AG04450 (cell line): Measurements from ENCODE around the gene AKIRIN2. TPM values are rescaled to one million over a fixed set of nuclear protein-coding genes. Genes with fewer than 3 reads are reported as not detected.
"Not testable (repeated sequence)": the region's sequence is repeated elsewhere in the genome, so short reads cannot be mapped to it uniquely, and the experiment has no call there.

Source experiments
- CTCF ChIA-PET: fragments of 300-600, 350-600 bp; formaldehyde crosslinking; extraction: SDS; loops from one replicate; lab custom pipeline; 2022; ENCODE audit warnings: antibody characterized with exemption, inconsistent platforms; lab: Charles Lee
- POLR2A ChIA-PET: fragments of 350-600 bp; formaldehyde crosslinking; extraction: SDS; loops from one replicate; lab custom pipeline; 2021; ENCODE audit warnings: antibody characterized with exemption, inconsistent platforms; lab: Yijun Ruan, JAX
- DNase-seq: peaks from one replicate; pipeline ENCODE4 v3.0.0-alpha.2; 2011; ENCODE audit warnings: low read depth, low spot score
- H3K27ac ChIP-seq: one replicate; pipeline ENCODE4 v1.5.1; 2012; ENCODE audit warnings: low read depth, low read length, control low read depth
- H3K27me3 ChIP-seq: one replicate; pipeline ENCODE4 v1.6.0; 2012; ENCODE audit warnings: low read length; ENCODE audit not compliant: control insufficient read depth, insufficient read depth
- H3K4me3 ChIP-seq: 2 replicates; pipeline ENCODE4 v1.5.1; 2011; ENCODE audit warnings: mild to moderate bottlenecking, low read depth, low read length, control low read depth
- H3K9me3 ChIP-seq: 2 replicates; pipeline ENCODE4 v1.5.1; 2012; ENCODE audit warnings: low read length; ENCODE audit not compliant: control insufficient read depth, insufficient read depth
- CTCF ChIP-seq: IDR thresholded peaks from 2 replicates; pipeline ENCODE4 v1.5.1; 2011; ENCODE audit warnings: low read depth, low read length, control low read depth, inconsistent platforms
- polyA plus RNA-seq: library from polyadenylated mRNA; depleted of rRNA; stranded (reverse); fragments of >200 nt; gene quantifications from 2 replicates; pipeline ENCODE4 v1.2.3, GENCODE V29; 2011

Gene AKIRIN2
- polyA plus RNA-seq, 1 experiment, result 30.4 TPM

DNA sequence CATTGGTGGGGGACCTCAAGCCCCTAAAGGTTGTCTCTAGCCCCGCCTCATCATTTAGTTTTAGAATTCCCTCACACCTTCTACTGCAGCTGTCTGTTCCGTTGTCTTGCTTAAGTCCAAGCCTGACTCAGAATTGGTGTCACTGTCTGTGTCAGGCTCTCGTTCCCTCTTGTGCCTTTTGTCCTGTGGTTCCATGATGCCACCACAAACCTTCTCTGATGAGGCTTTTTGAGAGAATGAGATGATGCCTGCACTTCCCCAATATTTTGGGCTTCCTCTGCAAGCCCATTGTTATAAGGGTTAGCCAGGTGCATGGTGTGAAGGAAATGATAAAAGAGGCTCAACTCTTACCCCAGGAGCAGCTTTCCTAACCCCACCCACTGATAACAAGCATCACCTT is 8.1 kb upstream of the AKIRIN2 start:
- Histone ChIP-seq H3K4me3 (no peak overlapping the region), H3K9me3 (no peaks in the 10 kb centered on the region), H3K27ac (no peak overlapping the region), H3K27me3 (no peaks in the 10 kb centered on the region)
- TF ChIP-seq CTCF, result no peak
- DNase-seq, result no peak
- ChIA-PET CTCF (no interaction called here), POLR2A (no interaction called here)

GRCh38 chr6:87708581-87709427 is 6.8 kb upstream of the AKIRIN2 start:
- DNase-seq, H3K27me3 ChIP-seq, H3K27ac ChIP-seq, H3K9me3 ChIP-seq, H3K4me3 ChIP-seq, POLR2A ChIA-PET: not testable (repeated sequence)
- CTCF ChIA-PET, result interaction anchor here (0.7 kb wide), 1 partner anchor 63 kb away, joined by 6 read pairs; no protein-coding TSS in a partner anchor

DNA sequence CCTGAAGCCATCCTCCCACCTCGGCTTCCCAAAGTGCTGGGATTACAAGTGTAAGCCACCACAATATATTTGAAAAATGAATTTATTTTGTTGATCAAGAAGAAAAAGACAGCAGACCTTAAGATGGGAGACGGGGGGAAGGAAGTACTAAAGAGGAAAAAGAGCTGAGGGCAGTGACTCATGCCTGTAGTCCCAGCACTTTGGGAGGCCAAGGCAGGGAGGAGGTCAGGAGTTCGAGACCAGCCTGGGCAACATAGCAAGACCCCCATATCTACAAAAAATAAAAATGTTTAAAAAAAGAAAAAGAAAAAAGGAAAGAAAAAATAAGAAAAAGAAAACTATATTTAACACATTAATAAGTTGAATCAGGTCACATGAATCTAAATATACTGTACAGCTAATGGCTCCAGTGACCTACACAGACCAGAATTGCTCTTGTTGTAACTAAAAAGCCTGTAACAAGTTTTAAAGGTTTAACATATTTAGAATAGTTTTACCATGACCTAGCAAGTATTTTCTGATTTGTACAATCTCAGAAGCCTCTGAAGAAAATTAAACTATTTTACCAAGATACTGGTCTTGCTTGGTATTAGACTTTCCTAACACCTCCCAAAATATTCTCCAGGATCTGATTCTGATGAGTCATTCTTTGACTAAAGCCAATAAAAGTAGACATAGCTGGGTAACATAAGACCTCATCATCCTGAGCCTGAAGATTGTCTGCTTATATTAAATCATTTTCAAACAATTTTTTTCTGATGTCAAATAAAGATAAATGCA is 4.3 kb upstream of the AKIRIN2 start:
- ChIA-PET CTCF (interaction anchor here (0.8 to 1.6 kb wide), 2 partner anchors 125 to 298 kb away, joined by 3 to 4 read pairs; partner anchors contain the start of gene CFAP206), POLR2A (interaction anchor here (0.5 to 1.5 kb wide), 5 partner anchors 14 to 90 kb away, joined by 3 to 5 read pairs (median 3); no protein-coding TSS in a partner anchor)
- H3K9me3 ChIP-seq, result no peaks in the 10 kb centered on the region; the same call in 1 of the 2 replicates
- peak overlapping the region; percentile 78 for H3K27ac ChIP-seq
- no peak overlapping the region for H3K4me3 ChIP-seq
- no peaks in the 10 kb centered on the region for H3K27me3 ChIP-seq
- TF ChIP-seq CTCF, result no peak
- DNase-seq, result no peak

DNA sequence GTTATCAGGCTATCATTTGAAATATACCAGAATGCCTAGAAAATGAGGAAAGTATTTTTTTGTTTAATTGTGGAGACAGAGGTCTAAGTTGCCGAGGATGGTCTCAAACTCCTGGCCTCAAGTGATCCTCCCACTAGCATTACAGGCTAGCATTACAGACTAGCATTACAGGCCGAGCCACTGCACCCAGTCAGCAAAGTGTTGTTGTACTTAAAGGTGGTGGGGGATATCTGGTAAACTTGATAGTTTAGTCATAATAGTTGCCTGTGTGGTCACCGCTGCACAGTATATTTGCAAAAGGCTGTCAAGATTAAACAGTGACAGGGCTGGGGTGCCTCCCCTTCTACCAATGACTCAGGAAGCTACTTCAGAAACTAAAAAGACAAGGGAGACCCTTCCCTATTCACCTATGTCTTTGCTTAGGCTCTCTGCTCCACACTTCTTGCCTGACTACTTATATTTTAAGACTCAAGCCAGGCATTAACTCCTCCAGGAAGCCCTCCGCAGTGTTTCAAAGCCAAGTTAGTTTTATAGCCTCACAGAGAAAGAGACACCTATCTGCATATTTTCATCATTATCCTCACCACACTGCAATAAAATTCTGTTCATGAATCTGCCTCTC is 3.1 kb upstream of the AKIRIN2 start:
- peak overlapping the region; percentile 69 for H3K27ac ChIP-seq
- peaks cover 2% of the 10 kb centered on the region; the same call in 1 of the 2 replicates for H3K9me3 ChIP-seq
- no peak overlapping the region for H3K4me3 ChIP-seq
- no peaks in the 10 kb centered on the region for H3K27me3 ChIP-seq
- ChIA-PET POLR2A (interaction anchor here (1.4 kb wide), 1 partner anchor 18 kb away, joined by 5 read pairs; no protein-coding TSS in a partner anchor), CTCF (interaction anchor here (1.6 kb wide), 1 partner anchor 126 kb away, joined by 4 read pairs; no protein-coding TSS in a partner anchor)
- no peak for DNase-seq
- no peak for TF ChIP-seq CTCF

DNA sequence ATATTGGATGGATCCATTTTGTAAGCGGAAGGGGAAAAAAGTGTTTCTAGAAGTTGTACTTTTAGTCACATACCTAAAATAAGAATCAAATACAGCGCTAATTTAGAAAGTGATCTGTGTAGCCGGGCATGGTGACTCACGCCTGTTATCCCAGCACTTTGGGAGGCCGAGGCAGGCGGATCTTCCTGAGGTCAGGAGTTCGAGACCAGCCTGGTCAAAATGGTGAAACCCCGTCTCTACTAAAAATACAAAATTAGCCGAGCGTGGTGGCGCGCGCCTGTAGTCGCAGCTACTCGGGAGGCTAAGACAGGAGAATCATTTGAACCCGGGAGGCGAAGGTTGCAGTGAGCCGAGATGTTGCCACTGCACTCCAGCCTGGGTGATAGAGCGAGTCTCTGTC is 1.0 kb upstream of the AKIRIN2 start:
- Histone ChIP-seq H3K27ac (peak overlapping the region; percentile 58), H3K4me3 (peak overlapping the region; percentile 56)
- ChIA-PET POLR2A (interaction anchor here (1.0 to 1.9 kb wide), 6 partner anchors 11 to 114 kb away, joined by 3 to 16 read pairs (median 6); no protein-coding TSS in a partner anchor), CTCF (interaction anchor here (0.6 to 1.8 kb wide), 3 partner anchors 11 to 357 kb away, joined by 5 to 7 read pairs (median 7); no protein-coding TSS in a partner anchor)
- H3K9me3 ChIP-seq, H3K27me3 ChIP-seq, DNase-seq: not testable (repeated sequence)
